K562 (cell line): ENCODE results near the gene FOXM1.

Experiments used
- ATF6 ChIP-seq: sonication (generic); formaldehyde crosslinking; IDR thresholded peaks from 2 replicates; pipeline ENCODE4 v1.4.0; 2020; ENCODE audit warnings: mild to moderate bottlenecking, missing genetic modification reagents
- TARDBP ChIP-seq: fragments of 450-650 bp; IDR thresholded peaks from 2 replicates; pipeline ENCODE4 v1.6.1; 2016
- TF ChIP-seq, protein P1 (sequence below), 3 experiments: IDR thresholded peaks in 2 of 3; conservative IDR thresholded peaks in 1 of 3; 2 replicates each; pipeline ENCODE4 v1.5.1; 2011 to 2012; ENCODE audit warnings: low read length in 3 of 3, mild to moderate bottlenecking in 3 of 3, control low read depth in 2 of 3, improper control_type of control experiment in 1 of 3, inconsistent platforms in 1 of 3, low read depth in 1 of 3, mixed read lengths in 1 of 3, moderate library complexity in 1 of 3; ENCODE audit not compliant: insufficient read depth in 2 of 3

GRCh38 chr12:2919249-2919648 is 42.3 kb upstream of the FOXM1 start:
- TF ChIP-seq TARDBP (no peak), ATF6 (CRISPR knock-in tag) (no peak)
- TF ChIP-seq, protein P1, sequence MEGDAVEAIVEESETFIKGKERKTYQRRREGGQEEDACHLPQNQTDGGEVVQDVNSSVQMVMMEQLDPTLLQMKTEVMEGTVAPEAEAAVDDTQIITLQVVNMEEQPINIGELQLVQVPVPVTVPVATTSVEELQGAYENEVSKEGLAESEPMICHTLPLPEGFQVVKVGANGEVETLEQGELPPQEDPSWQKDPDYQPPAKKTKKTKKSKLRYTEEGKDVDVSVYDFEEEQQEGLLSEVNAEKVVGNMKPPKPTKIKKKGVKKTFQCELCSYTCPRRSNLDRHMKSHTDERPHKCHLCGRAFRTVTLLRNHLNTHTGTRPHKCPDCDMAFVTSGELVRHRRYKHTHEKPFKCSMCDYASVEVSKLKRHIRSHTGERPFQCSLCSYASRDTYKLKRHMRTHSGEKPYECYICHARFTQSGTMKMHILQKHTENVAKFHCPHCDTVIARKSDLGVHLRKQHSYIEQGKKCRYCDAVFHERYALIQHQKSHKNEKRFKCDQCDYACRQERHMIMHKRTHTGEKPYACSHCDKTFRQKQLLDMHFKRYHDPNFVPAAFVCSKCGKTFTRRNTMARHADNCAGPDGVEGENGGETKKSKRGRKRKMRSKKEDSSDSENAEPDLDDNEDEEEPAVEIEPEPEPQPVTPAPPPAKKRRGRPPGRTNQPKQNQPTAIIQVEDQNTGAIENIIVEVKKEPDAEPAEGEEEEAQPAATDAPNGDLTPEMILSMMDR (IDR thresholded peaks at IDR 0.05 in 2 of 3, conservative IDR thresholded peaks at IDR 0.05 in 1 of 3; ENCODE audit: insufficient read depth in 2 of 3, low read depth in 1 of 3, low read length in 3 of 3), result no peak
